ENCODE results near the gene BBOF1. TPM values are rescaled to one million over a fixed set of nuclear protein-coding genes. Genes with fewer than 3 reads are reported as not detected.

The BBOF1 gene
- total and polyA plus RNA-seq, 2 donors (not counting 3 experiments of a cell fraction or from before 2014, with no cell fraction given), result 0.63 to 2.3 TPM

GRCh38 chr14:74018174-74018585 lies 969 bp upstream of the BBOF1 start:
- no peaks in the 10 kb centered on the region for H4K20me1 ChIP-seq (replicated peaks; ENCODE audit: control insufficient read depth, extremely low read depth, insufficient read depth, low read length)
- peaks cover 13% of the 10 kb centered on the region for H3K4me1 ChIP-seq (ENCODE audit: control insufficient read depth, extremely low read depth, insufficient read depth, low read length)
- no peaks in the 10 kb centered on the region for H3K9me1 ChIP-seq (replicated peaks; ENCODE audit: control insufficient read depth, extremely low read depth, insufficient read depth, low read length)
- intact Hi-C loops (cut with micrococcal nuclease) (loop anchor here (2.0 kb wide), 1 partner anchor 67 kb away; the partner anchor contains the start of genes COQ6 and FAM161B), dilution Hi-C loops (cut with MboI; ENCODE audit: extremely low pct_ligation_motif_present, low sequenced_read_pairs) (no loop called here)
- no peaks in the 10 kb centered on the region for H3K27me3 ChIP-seq (ENCODE audit: control insufficient read depth in 2 of 2, insufficient read depth in 2 of 2, low read length in 2 of 2)
- DNase-seq (ENCODE audit: low read depth, low spot score), result peak; percentile 73
- no TSS peak for BruUV-seq (replicated peaks)
- peak overlapping the region; percentile 76 to 97 (median 83) for H3K4me3 ChIP-seq (replicated peaks in 1 of 3; ENCODE audit: insufficient read depth in 1 of 3, low read depth in 1 of 3, low read length in 3 of 3)
- H3K79me2 ChIP-seq (ENCODE audit: control insufficient read depth, insufficient read depth, low read length), result no peaks in the 10 kb centered on the region
- no peak for TF ChIP-seq MYC (IDR thresholded peaks at IDR 0.05; ENCODE audit: low read depth, low read length)
- peak; percentile 27 for TF ChIP-seq JUN (IDR thresholded peaks at IDR 0.05; ENCODE audit: borderline replicate concordance, insufficient read depth, insufficient read length, low read depth)
- TF ChIP-seq POLR2A (IDR thresholded peaks at IDR 0.05; ENCODE audit: low read depth, low read length), result no peak
- TF ChIP-seq FOS (IDR thresholded peaks at IDR 0.05; ENCODE audit: borderline replicate concordance, insufficient read depth, low read length), result peak; percentile 13
- TF ChIP-seq GATA2 (IDR thresholded peaks at IDR 0.05; ENCODE audit: insufficient read depth, insufficient read length, low read depth, low read length), result no peak
- no peak for FAIRE-seq
- CTCF ChIA-PET, result no interaction called here
- H3K9ac ChIP-seq (replicated peaks; ENCODE audit: extremely low read depth, insufficient read depth, low read length), result peak overlapping the region; percentile 96
- H2AFZ ChIP-seq (ENCODE audit: low read depth, low read length), result peak overlapping the region; percentile 96
- no peaks in the 10 kb centered on the region for H3K36me3 ChIP-seq (ENCODE audit: control insufficient read depth in 2 of 2, extremely low read depth in 1 of 2, insufficient read depth in 2 of 2, low read length in 2 of 2)
- H3K27ac ChIP-seq (ENCODE audit: insufficient read depth, low read depth, low read length), result peak overlapping the region; percentile 86
- no peaks in the 10 kb centered on the region for H3K9me3 ChIP-seq (replicated peaks; ENCODE audit: control insufficient read depth, insufficient read depth, low read length)
- POLR2A ChIA-PET, result interaction anchor here (1.2 kb wide), 1 partner anchor 12 kb away, joined by 7 read pairs; no protein-coding TSS in a partner anchor
- peak overlapping the region; percentile 94 for H3K4me2 ChIP-seq (ENCODE audit: insufficient read depth, low read length)

DNA sequence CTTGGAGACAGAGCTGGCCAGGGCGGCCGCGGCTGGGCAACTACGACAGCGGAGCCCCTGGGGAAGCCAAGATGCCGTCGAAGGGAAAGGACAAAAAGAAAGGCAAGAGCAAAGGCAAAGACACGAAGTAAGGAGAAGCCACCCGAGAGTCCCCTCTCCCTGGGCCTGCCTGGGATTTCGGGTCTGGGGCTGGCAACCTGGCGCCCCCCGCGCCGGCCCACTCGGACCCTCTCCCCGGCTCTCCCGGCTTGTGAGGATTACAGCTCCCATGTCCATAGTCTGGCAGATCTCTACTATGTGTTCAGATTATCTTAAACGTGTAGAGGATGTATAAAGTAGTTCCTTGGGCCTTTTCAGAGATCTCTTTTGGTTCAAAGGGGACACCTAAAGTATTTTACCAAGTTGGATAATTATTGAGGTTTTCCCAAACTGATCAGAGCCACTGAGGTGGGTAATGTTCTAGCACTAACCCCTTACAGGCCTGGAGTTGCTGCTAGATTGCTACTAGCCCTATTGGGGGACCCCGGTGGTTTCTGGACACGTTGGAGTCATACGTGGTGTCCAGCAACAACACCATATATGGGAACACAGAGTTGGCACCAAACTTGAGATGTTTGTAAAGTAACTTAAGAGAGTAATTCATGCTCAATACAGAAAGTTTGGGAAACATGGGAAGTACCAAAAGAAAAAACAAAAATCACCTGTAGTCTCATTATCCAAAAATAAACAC lies 424 bp downstream of the BBOF1 start:
- FAIRE-seq, result peak; percentile 80
- Histone ChIP-seq H3K9me3 (replicated peaks; ENCODE audit: control insufficient read depth, insufficient read depth, low read length) (no peaks in the 10 kb centered on the region), H3K4me2 (ENCODE audit: insufficient read depth, low read length) (peak overlapping the region; percentile 92), H3K79me2 (ENCODE audit: control insufficient read depth, insufficient read depth, low read length) (no peaks in the 10 kb centered on the region), H3K4me1 (ENCODE audit: control insufficient read depth, extremely low read depth, insufficient read depth, low read length) (peaks cover 13% of the 10 kb centered on the region), H2AFZ (ENCODE audit: low read depth, low read length) (peak overlapping the region; percentile 97), H3K9me1 (replicated peaks; ENCODE audit: control insufficient read depth, extremely low read depth, insufficient read depth, low read length) (no peaks in the 10 kb centered on the region), H3K27ac (ENCODE audit: insufficient read depth, low read depth, low read length) (peak overlapping the region; percentile 86), H3K4me3 (replicated peaks in 1 of 3; ENCODE audit: insufficient read depth in 1 of 3, low read depth in 1 of 3, low read length in 3 of 3) (peak overlapping the region; percentile 47 to 97 (median 83)), H4K20me1 (replicated peaks; ENCODE audit: control insufficient read depth, extremely low read depth, insufficient read depth, low read length) (no peaks in the 10 kb centered on the region), H3K36me3 (ENCODE audit: control insufficient read depth in 2 of 2, extremely low read depth in 1 of 2, insufficient read depth in 2 of 2, low read length in 2 of 2) (no peaks in the 10 kb centered on the region), H3K9ac (replicated peaks; ENCODE audit: extremely low read depth, insufficient read depth, low read length) (peak overlapping the region; percentile 96), H3K27me3 (ENCODE audit: control insufficient read depth in 2 of 2, insufficient read depth in 2 of 2, low read length in 2 of 2) (no peaks in the 10 kb centered on the region)
- CTCF ChIA-PET, result interaction anchor here (1.0 kb wide), 2 partner anchors 10 to 19 kb away, joined by 3 read pairs; no protein-coding TSS in a partner anchor
- POLR2A ChIA-PET, result no interaction called here
- dilution Hi-C loops (cut with MboI; ENCODE audit: extremely low pct_ligation_motif_present, low sequenced_read_pairs) (no loop called here), intact Hi-C loops (cut with micrococcal nuclease) (loop anchor here (1.0 to 2.0 kb wide), 2 partner anchors 65 to 69 kb away; partner anchors contain the start of genes ALDH6A1, COQ6, FAM161B and LIN52)
- BruUV-seq (replicated peaks), result TSS peak; percentile 69
- peak; percentile 28 for DNase-seq (ENCODE audit: low read depth, low spot score)
- no peak for TF ChIP-seq JUN (IDR thresholded peaks at IDR 0.05; ENCODE audit: borderline replicate concordance, insufficient read depth, insufficient read length, low read depth)

Data from endothelial cell of umbilical vein (primary cell).